ENCODE results near the gene PCSK6.

Gene PCSK6

GRCh38 chr15:101535170-101535902 lies 45.8 kb upstream of the PCSK6 start:
- no peak for TF ChIP-seq CTCF (IDR thresholded peaks at IDR 0.05; ENCODE audit: low read depth, low read length)
- no peak overlapping the region for H3K4me3 ChIP-seq (ENCODE audit: low read depth, low read length)

GRCh38 chr15:101534376-101534970 lies 45.0 kb upstream of the PCSK6 start:
- H3K4me3 ChIP-seq (ENCODE audit: low read depth, low read length) = no peak overlapping the region
- TF ChIP-seq CTCF (IDR thresholded peaks at IDR 0.05; ENCODE audit: low read depth, low read length) = no peak

GRCh38 chr15:101533371-101534140 lies 44.0 kb upstream of the PCSK6 start:
- no peak overlapping the region for H3K4me3 ChIP-seq (ENCODE audit: low read depth, low read length)
- no peak for TF ChIP-seq CTCF (IDR thresholded peaks at IDR 0.05; ENCODE audit: low read depth, low read length)

- no peak for TF ChIP-seq CTCF (IDR thresholded peaks at IDR 0.05; ENCODE audit: low read depth, low read length)
Measured at GRCh38 chr15:101532865-101533264, 43.4 kb upstream of the PCSK6 start.

GRCh38 chr15:101531170-101531569 lies 41.7 kb upstream of the PCSK6 start:
- H3K4me3 ChIP-seq (ENCODE audit: low read depth, low read length) = no peak overlapping the region
- no peak for TF ChIP-seq CTCF (IDR thresholded peaks at IDR 0.05; ENCODE audit: low read depth, low read length)

More at GRCh38 chr15:101532865-101533264, 43.4 kb upstream of the PCSK6 start:
- H3K4me3 ChIP-seq (ENCODE audit: low read depth, low read length) = no peak overlapping the region

GRCh38 chr15:101530224-101530958 lies 40.9 kb upstream of the PCSK6 start:
- no peak overlapping the region for H3K4me3 ChIP-seq (ENCODE audit: low read depth, low read length)
- no peak for TF ChIP-seq CTCF (IDR thresholded peaks at IDR 0.05; ENCODE audit: low read depth, low read length)

All from WI38 (cell line).